ENCODE data around the gene NLGN2.
"Not testable (repeated sequence)": the region's sequence is repeated elsewhere in the genome, so short reads cannot be mapped to it uniquely, and the experiment has no call there.

Gene NLGN2

GRCh38 chr17:7407485-7408251 is at the start of gene NLGN2:
Gene NLGN2 (plus strand): TSS chr17:7407845. CDS start chr17:7408256, 411 bp downstream.
- DNase-seq (ENCODE audit: low read depth), result no peak

DNA sequence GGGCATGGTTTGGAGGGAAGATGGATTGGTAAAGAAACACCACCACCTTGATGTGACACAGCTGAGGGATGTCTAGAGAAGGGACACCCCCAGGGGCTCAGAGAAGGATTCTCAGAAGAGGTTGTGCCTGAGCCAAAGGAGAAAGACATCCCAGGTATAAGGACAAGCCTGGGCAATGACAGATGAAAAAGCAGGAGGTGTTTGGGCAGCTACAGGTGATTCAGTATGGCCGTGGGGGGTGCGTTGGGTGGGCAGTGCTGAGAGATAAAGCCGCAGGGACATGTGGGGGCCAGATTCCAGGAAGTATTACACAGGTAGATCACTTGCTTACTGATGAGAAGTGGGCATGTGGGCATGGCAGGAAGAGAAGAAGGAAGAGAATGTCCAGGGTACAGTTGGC is 45.7 kb upstream of the NLGN2 start:
- DNase-seq (ENCODE audit: low read depth), result no peak

- DNase-seq (ENCODE audit: low read depth), result peak; percentile 36
These were observed 44.3 kb upstream of the NLGN2 start for GRCh38 chr17:7363311-7363710.

DNA sequence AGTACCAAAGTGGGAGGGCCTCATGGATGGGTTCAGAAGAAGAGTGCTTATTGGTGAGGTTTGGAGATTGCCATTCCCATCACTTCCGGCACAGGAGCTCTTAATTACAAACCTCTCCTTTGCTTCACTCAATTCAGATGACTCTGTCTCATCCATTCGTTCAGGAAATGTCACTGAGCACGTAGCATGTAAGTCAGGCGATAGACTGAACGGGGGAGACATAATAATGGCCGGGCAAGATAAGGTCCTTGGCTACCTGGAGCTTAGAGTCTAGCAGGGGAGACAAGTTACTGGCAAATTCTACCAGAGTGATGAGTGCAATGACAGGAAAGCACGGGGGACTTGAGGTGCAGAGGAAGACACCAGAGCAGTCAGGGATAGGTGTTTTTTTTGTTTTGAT is 41.7 kb upstream of the NLGN2 start:
- DNase-seq (ENCODE audit: low read depth), result not testable (repeated sequence)

DNA sequence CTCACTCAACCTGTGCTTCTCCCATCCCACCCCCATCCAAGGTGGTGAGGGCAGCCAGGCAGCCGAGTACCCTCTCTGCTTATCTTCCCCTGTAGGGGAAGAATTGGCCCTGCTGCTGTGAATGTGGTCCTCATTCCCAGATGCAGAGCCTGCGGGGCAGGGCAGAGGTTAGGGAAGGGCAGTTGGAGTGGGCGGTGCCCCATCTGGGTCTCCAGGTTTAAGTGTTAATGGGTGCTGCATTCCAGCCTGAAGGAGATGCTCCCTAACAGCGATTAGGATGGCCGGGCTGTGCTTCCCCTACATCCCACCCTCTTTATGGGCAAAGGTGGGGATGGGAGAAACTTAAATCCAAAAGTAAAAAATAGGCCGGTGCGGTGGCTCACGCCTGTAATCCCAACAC is 40.6 kb upstream of the NLGN2 start:
- DNase-seq (ENCODE audit: low read depth), result no peak

DNA sequence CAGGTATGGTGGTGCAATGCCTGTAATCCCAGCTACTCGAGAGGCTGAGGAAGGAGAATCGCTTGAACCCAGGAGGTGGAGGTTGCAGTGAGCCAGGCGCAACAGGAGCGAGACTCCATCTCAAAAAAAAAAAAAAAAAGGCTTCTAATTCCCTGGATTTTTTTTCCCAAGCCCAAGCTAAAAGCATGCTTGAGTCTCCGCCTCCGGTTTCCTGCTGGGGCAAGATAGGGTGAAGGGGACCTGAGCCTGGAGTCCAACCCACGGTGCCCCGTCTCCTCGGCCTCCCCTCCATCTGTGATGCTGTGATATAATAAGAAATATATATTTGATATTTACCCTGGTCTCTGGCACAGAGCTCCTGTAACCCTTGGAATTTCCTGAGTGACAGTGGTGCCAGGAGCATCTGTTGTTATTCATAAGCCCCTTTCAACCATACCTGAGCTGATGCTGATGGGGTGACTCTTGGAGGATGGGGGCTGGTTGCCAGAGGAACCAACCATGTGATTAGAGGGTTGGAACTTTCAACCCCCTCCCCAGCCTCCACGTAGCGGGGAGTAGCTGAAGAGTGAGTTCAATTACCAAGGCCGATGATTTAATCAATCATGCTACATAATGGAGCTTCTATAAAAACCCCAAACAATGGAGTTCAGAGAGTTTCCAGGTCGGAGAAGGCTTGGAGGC is 39.6 kb upstream of the NLGN2 start:
- DNase-seq (ENCODE audit: low read depth), result no peak

DNA sequence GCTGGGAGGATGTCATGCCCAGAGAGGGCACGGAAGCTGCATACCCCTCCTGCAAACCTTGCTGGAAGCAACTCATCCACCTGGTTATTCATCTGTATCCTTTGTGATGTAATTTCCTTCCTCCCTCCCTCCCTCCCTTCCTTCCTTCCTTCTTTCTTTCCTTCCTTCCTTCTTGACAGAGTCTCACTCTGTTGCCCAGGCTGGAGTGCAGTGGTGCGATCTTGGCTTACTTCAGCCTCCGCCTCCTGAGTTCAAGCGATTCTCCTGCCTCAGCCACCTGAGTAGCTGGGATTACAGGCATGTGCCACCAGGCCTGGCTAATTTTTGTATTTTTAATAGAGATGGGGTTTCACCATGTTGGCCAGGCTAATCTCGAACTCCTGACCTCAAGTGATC is 39.0 kb upstream of the NLGN2 start:
- not testable (repeated sequence) for DNase-seq (ENCODE audit: low read depth)

DNA sequence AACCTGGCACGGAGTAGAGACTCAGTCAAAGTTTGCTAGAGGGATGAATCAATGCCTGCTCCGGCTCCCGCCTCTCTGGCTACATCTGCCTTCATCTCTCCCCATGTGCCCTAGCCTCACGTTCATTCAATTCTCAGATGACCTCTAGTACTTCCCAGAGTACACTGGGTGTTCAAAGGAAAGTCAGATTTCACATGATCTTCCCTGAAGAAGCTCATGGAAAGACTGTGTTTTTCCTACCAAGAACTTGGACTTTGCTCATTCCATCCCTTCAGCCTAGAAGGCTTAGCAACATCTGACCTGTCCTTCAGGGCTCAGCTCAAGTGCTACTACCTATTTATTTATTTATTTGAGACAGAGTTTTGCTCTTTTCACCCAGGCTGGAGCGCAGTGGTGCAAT is 37.8 kb upstream of the NLGN2 start:
- no peak for DNase-seq (ENCODE audit: low read depth)

DNA sequence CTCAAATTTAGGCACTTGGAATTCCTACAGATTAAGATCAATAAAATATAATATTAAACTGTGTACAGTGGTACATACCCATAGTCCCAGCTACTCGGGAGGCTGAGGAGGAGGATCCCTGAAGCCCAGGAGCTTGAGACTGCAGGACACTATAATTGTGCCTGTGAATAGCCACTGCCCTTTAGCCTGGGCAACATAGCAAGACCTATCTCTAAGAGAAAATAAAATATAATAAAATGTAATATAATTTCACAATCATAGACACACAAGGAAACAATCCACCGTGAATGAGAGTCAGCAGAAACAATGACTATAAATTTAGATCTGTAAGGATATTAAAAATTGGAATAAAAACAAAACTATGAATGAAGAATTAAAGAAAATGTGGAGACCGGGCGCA is 36.8 kb upstream of the NLGN2 start:
- DNase-seq (ENCODE audit: low read depth), result no peak

DNA sequence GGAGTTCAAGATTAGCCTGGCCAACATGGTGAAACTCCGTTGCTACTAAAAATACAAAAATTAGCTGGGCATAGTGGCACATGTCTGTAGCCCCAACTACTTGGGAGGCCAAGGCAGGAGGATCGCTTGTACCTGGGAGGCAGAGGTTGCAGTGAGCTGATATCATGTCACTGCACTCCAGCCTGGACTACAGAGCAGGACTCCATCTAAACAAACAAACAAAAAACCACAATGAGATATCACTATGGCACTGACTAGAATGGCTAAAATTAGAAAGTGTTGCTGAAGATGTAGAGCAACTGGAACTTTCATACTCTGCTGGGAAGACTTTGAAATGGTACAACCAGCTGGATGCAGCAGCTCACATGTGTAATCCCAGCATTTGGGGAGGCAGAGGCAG is 33.3 kb upstream of the NLGN2 start:
- peak; percentile 28 for DNase-seq (ENCODE audit: low read depth)

- DNase-seq (ENCODE audit: low read depth), result no peak
These were observed 28.5 kb upstream of the NLGN2 start for GRCh38 chr17:7379134-7379533.

DNA sequence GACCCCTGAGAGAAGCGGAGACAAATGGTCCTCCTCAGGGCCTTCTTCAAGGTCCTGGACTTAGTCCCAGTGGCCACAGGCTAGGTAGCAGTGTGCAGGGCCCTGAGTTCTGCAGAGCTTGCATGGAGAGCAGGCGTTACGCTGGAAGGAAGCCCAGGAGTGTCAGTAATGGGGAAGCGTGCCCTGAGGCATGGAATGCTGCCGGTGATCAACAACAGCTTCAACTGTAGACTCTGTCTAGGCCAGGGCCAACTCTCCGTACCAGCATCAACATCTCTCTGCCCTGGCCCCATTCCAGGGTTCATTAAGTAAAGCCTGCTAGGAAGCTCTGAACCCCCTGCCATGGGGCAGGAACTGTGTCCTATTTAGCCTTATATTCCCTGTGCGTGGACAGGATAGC is 27.3 kb upstream of the NLGN2 start:
- peak; percentile 83 for DNase-seq (ENCODE audit: low read depth)

- no peak for DNase-seq (ENCODE audit: low read depth)
These were observed 26.6 kb upstream of the NLGN2 start, which contains the start of gene TNK1 for GRCh38 chr17:7380855-7381683. Gene TNK1 (plus strand): TSS chr17:7381089. CDS start chr17:7382927, 1,838 bp downstream.

- DNase-seq (ENCODE audit: low read depth), result no peak
These were observed 24.7 kb upstream of the NLGN2 start for GRCh38 chr17:7382901-7383300.

GRCh38 chr17:7383371-7383741 is 24.3 kb upstream of the NLGN2 start:
- DNase-seq (ENCODE audit: low read depth), result no peak

DNA sequence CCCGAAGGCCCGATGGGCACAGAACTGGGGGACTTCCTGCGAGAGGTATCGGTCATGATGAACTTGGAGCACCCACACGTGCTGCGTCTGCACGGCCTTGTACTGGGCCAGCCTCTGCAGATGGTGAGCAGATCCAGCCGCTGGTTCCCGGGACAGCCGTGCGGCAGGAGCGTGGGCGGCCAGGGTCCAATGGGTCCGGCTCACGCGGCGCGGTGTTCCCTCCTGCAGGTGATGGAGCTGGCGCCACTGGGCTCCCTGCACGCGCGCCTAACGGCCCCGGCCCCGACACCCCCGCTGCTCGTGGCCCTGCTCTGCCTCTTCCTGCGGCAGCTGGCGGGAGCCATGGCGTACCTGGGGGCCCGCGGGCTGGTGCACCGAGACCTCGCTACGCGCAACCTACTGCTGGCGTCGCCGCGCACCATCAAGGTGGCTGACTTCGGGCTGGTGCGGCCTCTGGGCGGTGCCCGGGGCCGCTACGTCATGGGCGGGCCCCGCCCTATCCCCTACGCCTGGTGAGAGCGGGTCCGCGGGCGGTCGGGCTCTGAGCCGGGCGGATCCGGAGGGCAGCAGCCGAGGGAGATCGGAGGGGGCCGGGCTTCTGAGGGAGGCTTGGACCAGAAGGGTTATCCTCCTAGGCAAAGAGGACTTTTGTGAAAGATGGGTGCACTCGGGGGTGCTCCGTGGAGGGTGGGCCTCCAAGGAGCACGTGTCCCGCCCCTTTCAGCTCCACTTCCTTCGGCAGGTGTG is 23.7 kb upstream of the NLGN2 start:
- DNase-seq (ENCODE audit: low read depth), result peak; percentile 42

DNA sequence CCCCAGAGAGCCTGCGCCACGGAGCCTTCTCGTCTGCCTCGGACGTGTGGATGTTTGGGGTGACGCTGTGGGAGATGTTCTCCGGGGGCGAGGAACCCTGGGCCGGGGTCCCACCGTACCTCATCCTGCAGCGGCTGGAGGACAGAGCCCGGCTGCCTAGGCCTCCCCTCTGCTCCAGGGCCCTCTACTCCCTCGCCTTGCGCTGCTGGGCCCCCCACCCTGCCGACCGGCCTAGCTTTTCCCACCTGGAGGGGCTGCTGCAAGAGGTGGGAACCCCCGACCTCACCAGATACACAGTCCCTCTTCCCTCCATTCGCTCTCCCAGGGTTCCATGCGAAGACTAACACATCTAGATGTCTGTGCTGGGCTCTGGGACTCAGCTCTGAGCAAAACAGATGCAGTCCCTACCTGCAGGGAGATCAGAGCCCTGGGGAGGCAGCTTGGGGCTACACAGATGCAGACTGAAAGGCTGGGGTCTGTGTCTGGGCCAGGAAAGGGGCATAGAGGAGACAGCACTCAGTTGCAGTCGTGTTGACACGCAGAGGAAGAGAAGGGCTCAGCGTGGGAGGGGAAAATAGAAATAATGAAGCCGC is 23.1 kb upstream of the NLGN2 start:
- no peak for DNase-seq (ENCODE audit: low read depth)

DNA sequence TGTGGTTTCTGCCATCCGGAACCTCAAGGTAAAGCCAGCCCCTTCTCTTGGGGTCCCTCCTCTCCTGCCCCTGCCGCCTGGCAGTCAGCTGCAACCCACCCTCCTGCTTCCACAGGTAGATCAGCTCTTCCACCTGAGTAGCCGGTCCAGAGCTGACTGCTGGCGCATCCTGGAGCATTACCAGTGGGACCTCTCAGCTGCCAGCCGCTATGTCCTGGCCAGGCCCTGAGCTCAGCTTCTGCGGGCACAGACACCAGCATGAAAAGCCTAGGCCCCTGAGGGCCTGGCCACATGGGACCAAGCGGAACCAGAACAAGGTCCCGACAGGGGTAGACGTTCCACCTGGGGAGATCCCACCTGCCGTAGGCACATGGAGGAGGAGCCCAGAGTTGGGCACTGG is 18.8 kb upstream of the NLGN2 start:
- no peak for DNase-seq (ENCODE audit: low read depth)

- DNase-seq (ENCODE audit: low read depth), result no peak
These were observed 17.4 kb upstream of the NLGN2 start for GRCh38 chr17:7389924-7390910.

DNA sequence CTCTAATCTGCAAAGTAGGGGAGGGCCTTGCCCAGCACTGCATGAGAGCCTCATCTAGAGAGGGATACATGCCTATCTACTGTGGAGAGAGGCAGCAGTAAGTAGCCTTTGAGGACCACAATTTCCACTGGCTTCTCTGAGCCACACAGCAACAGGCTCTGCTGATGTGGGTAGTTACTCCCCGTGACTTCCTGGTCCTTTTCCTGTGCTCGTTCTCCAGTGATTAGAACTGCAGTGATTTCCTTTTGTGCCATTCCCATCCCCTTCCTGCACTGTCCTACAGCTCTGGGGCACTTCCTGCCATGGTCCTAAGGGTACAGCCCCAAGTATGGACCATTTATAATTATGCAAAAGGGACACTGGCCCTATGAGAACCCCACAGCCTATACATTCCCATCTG is 16.3 kb upstream of the NLGN2 start:
- DNase-seq (ENCODE audit: low read depth), result no peak
